Hepatocyte (in vitro differentiated cells): ENCODE data around the gene CHRM3. TPM values are rescaled to one million over a fixed set of nuclear protein-coding genes. Genes with fewer than 3 reads are reported as not detected.

Source experiments
- DNase-seq: peaks from one replicate; pipeline ENCODE4 v3.0.0-alpha.2; 2016; ENCODE audit warnings: low spot score
- H2AFZ ChIP-seq: fragments of 200-600 bp; sonication (generic); 2 replicates; pipeline ENCODE4 v1.6.0; 2016; ENCODE audit warnings: antibody characterized with exemption, mild to moderate bottlenecking
- H3K27ac ChIP-seq: fragments of 200-600 bp; sonication (generic); 2 replicates; pipeline ENCODE4 v1.5.1; 2016; ENCODE audit warnings: mild to moderate bottlenecking
- H3K27me3 ChIP-seq: fragments of 200-600 bp; sonication (generic); 2 replicates; pipeline ENCODE4 v1.6.1; 2016
- H3K36me3 ChIP-seq: fragments of 200-600 bp; sonication (generic); replicated peaks from 2 replicates; pipeline ENCODE4 v1.5.1; 2016; ENCODE audit warnings: low read depth; ENCODE audit not compliant: insufficient read depth
- H3K4me1 ChIP-seq: fragments of 200-600 bp; sonication (generic); 2 replicates; pipeline ENCODE4 v1.5.1; 2016; ENCODE audit warnings: mild to moderate bottlenecking, moderate library complexity; ENCODE audit not compliant: insufficient read depth
- H3K4me2 ChIP-seq: fragments of 200-600 bp; sonication (generic); 2 replicates; pipeline ENCODE4 v1.6.0; 2016
- H3K4me3 ChIP-seq: fragments of 200-600 bp; sonication (generic); 2 replicates; pipeline ENCODE4 v1.5.1; 2016; ENCODE audit warnings: mild to moderate bottlenecking
- H3K79me2 ChIP-seq: fragments of 200-600 bp; sonication (generic); 2 replicates; pipeline ENCODE4 v1.6.0; 2017; ENCODE audit warnings: mild to moderate bottlenecking
- H3K9me2 ChIP-seq: fragments of 200-600 bp; sonication (generic); replicated peaks from 2 replicates; pipeline ENCODE4 v1.6.0; 2017; ENCODE audit warnings: mild to moderate bottlenecking; ENCODE audit not compliant: insufficient read depth
- H3K9me3 ChIP-seq: fragments of 200-600 bp; sonication (generic); 2 replicates; pipeline ENCODE4 v1.5.1; 2016; ENCODE audit warnings: low read depth, mild to moderate bottlenecking
- H4K20me1 ChIP-seq: fragments of 200-600 bp; sonication (generic); 2 replicates; pipeline ENCODE4 v1.6.0; 2016; ENCODE audit warnings: mild to moderate bottlenecking; ENCODE audit not compliant: insufficient read depth, poor library complexity, severe bottlenecking
- EZH2 ChIP-seq: fragments of 200-600 bp; sonication (generic); IDR thresholded peaks from 2 replicates; pipeline ENCODE4 v1.6.1; 2016; ENCODE audit warnings: antibody characterized with exemption, mild to moderate bottlenecking, borderline replicate concordance
- EZH2phosphoT487 ChIP-seq: fragments of 200-600 bp; sonication (generic); IDR thresholded peaks from one replicate; pipeline ENCODE4 v1.6.1; 2018; ENCODE audit warnings: antibody characterized with exemption, mild to moderate bottlenecking, low read depth, moderate library complexity; ENCODE audit not compliant: unreplicated experiment, severe bottlenecking
- WGBS: methylation state at CpG from one replicate; pipeline ENCODE4 v1.1.6; 2016; ENCODE audit warnings: low lambda C conversion rate; ENCODE audit errors: missing lambda C conversion rate; 5-methylcytosine and 5-hydroxymethylcytosine counted together
- polyA plus RNA-seq: library from polyadenylated mRNA; unstranded; fragments of >200 nt; fragmentation: Nextera tagmentation; extraction: Ambion mirVana; gene quantifications from 2 replicates; pipeline ENCODE4 v1.2.1, GENCODE V29; 2016
- total RNA-seq: library from RNA; depleted of rRNA; stranded (reverse); fragments of >200 nt; gene quantifications from 2 replicates; pipeline ENCODE4 v1.2.3, GENCODE V29; 2014
- TF ChIP-seq, protein P1 (sequence below): fragments of 200-600 bp; sonication (generic); IDR thresholded peaks from 2 replicates; pipeline ENCODE4 v1.5.1; 2016; ENCODE audit warnings: antibody characterized with exemption, mild to moderate bottlenecking; ENCODE audit not compliant: poor library complexity

Gene CHRM3
- total and polyA plus RNA-seq, 2 experiments from 2014 or later, result 2.5 to 6.6 TPM

GRCh38 chr1:239383714-239384113, 2.7 kb upstream of the CHRM3 start:
- H3K9me2 ChIP-seq, result no peaks in the 10 kb centered on the region
- no peak overlapping the region for H3K4me3 ChIP-seq
- no peaks in the 10 kb centered on the region for H3K9me3 ChIP-seq
- 70% methylated on average over 3 of the region's 3 CpGs for WGBS
- peaks cover 5% of the 10 kb centered on the region for H3K4me1 ChIP-seq
- no peak for DNase-seq
- H2AFZ ChIP-seq, result no peak overlapping the region
- TF ChIP-seq, protein P1, sequence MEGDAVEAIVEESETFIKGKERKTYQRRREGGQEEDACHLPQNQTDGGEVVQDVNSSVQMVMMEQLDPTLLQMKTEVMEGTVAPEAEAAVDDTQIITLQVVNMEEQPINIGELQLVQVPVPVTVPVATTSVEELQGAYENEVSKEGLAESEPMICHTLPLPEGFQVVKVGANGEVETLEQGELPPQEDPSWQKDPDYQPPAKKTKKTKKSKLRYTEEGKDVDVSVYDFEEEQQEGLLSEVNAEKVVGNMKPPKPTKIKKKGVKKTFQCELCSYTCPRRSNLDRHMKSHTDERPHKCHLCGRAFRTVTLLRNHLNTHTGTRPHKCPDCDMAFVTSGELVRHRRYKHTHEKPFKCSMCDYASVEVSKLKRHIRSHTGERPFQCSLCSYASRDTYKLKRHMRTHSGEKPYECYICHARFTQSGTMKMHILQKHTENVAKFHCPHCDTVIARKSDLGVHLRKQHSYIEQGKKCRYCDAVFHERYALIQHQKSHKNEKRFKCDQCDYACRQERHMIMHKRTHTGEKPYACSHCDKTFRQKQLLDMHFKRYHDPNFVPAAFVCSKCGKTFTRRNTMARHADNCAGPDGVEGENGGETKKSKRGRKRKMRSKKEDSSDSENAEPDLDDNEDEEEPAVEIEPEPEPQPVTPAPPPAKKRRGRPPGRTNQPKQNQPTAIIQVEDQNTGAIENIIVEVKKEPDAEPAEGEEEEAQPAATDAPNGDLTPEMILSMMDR, result no peak
- TF ChIP-seq EZH2 (no peak), EZH2phosphoT487 (no peak)
- H4K20me1 ChIP-seq, result no peaks in the 10 kb centered on the region
- no peak overlapping the region for H3K27ac ChIP-seq
- no peaks in the 10 kb centered on the region for H3K36me3 ChIP-seq
- no peak overlapping the region for H3K4me2 ChIP-seq
- H3K27me3 ChIP-seq, result peaks cover 55% of the 10 kb centered on the region
- peaks cover 3% of the 10 kb centered on the region for H3K79me2 ChIP-seq

DNA sequence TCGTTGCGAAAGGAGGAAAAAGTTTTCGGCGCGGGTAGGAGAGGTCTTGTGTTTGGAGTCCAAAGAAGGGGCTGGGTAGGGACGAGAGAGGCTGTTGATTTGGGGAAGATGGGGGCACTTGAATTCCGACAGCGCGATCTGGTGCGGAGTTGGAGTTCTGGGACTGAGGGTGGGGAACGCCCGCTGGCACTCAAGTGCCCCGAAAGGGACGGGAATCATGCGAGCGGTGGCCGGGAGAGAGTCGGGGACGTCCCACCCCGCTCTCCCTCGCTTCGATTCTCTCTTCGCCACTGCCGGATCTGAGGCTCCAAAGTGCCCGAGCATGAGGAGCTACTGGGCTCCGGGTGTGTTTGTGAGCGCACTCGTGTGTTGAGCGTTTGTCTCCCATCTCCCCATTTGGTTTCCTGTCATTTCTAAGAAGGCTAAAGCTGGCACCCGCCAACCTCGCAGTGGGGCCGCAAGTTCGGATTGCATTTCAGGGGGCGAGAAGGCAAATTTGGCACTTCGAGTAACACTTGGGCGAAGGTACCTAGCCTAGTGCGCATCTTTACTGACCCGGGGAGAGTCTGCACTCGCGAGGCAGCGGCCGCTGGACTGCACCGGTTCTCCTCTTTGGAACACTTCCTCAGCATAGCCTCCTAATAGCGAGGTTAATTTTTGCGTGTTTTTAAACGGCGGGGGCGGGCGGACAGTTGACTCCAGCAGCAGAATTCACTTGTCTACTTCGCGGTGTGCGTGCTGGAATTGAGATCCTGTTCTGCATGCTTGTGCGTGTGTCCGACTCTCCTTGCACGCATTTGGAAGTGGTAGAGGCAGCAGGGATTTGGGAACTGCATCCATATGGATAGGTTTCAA, 1.2 kb downstream of the CHRM3 start:
- Histone ChIP-seq H3K4me3 (peak overlapping the region; percentile 63), H3K4me1 (peaks cover 5% of the 10 kb centered on the region), H3K9me2 (no peaks in the 10 kb centered on the region), H3K27me3 (peaks cover 74% of the 10 kb centered on the region), H3K4me2 (peak overlapping the region; percentile 99), H3K79me2 (peaks cover 6% of the 10 kb centered on the region), H2AFZ (peak overlapping the region; percentile 87), H3K27ac (no peak overlapping the region), H4K20me1 (no peaks in the 10 kb centered on the region), H3K9me3 (no peaks in the 10 kb centered on the region), H3K36me3 (no peaks in the 10 kb centered on the region)
- WGBS, result 3% methylated on average over 53 of the region's 55 CpGs
- TF ChIP-seq EZH2phosphoT487 (no peak), EZH2 (no peak)
- TF ChIP-seq, protein P1, result no peak
- peak; percentile 34 for DNase-seq

DNA sequence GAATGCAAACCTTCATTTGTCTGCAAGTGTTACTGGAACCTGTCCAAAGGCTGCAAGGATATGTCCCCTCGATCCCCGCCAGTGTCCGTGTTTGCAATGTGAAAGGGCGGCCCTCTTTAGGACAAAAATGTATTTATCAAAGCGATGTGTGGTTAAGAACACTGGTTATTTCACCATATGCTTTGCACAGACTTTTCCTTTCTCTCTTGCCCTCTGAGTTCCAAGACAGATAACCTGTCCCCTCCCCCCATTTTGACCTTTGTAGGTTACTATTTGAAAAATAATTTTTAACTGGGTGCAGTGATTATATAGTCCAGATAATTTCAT, 1.8 kb downstream of the CHRM3 start:
- H3K4me3 ChIP-seq, result peak overlapping the region; percentile 63
- H3K27me3 ChIP-seq, result peaks cover 69% of the 10 kb centered on the region
- peaks cover 6% of the 10 kb centered on the region for H3K79me2 ChIP-seq
- no peak overlapping the region for H2AFZ ChIP-seq
- no peaks in the 10 kb centered on the region for H4K20me1 ChIP-seq
- H3K36me3 ChIP-seq, result no peaks in the 10 kb centered on the region
- peak overlapping the region; percentile 99 for H3K4me2 ChIP-seq
- no peak for DNase-seq
- H3K27ac ChIP-seq, result no peak overlapping the region
- WGBS, result 44% methylated on average over 5 of the region's 5 CpGs
- H3K9me3 ChIP-seq, result no peaks in the 10 kb centered on the region
- H3K9me2 ChIP-seq, result no peaks in the 10 kb centered on the region
- TF ChIP-seq EZH2phosphoT487 (no peak), EZH2 (no peak)
- TF ChIP-seq, protein P1, result no peak
- peaks cover 5% of the 10 kb centered on the region for H3K4me1 ChIP-seq
